Stimulated activated CD8-positive, alpha-beta memory T cell treated with anti-CD3 and anti-CD28 coated beads, Interleukin-4, amount 100 ng/mL, for 48 hours (primary cell): ENCODE measurements around the gene ZNF543.
"Not testable (repeated sequence)": the region's sequence is repeated elsewhere in the genome, so short reads cannot be mapped to it uniquely, and the experiment has no call there.

Source experiments
- DNase-seq: peaks from one replicate; pipeline ENCODE4 v3.0.0-alpha.2; 2020

Gene ZNF543

DNA sequence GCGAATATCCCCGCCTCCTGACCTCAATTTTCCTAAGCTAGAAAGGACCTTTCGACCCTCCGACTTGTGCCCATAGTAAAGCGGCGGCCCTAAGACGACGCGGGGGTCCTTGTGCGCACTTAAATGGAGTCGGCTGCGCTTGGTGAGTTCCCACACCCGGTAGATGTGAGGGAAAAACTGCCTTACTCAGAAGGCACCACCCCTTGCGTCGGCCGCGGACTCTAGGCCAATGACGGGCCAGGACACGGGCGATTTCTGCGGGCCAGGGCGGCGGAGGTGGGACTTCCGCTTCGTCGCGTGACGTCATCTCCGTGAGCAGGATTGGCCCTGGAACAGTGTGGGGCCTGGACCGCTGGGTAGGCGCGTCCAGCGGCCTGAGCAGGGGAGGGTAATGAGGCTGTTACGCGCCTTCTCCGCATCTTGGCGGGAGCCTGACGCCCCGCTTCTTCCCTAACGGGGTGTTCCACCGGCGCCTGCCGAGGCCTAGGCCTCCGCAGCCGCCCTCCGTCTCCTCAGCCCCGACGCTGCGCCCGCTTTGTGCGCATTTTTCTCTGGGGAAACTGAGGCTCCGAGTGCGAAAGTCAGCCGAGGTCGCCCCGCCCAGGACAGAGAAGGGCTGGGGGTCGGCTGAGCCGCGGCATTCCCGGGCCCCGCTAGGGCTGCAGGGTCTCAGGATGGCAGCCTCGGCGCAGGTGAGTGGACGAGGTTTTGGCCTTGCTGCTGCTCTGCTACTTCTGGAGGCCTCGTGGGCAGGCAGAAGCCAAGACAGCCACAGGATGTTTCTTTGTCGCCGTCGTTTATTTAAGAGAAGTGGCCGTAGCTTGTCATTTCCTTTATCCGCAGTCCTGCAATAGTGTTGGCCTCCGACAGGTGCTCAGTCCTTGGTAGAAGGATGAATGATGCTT lies at the start of gene ZNF543:
ZNF543 (plus strand) TSS at position 293 of the 905 bp plus-strand sequence; CDS start at position 675, 382 bp downstream.
- DNase-seq, result peak; percentile 95

DNA sequence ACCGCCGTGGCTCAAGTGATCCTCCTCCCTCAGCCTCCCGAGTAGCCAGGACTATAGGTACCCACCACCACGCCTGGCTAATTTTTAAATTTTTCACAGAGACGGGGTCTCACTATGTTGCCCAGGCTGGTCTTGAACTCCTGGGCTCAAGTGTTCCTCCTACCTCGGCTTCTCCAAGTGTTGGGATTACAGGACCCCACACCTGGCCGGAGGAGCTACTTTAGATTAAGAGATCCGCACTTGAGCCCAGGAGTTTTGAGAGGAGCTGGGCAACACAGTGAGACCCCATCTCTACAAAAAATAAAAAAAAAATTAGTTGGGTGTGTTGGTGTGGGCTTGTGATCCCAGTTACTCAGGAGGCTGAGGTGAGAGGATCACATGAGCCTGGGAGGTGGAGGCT lies 49.0 kb upstream of the ZNF543 start:
- no peak for DNase-seq

DNA sequence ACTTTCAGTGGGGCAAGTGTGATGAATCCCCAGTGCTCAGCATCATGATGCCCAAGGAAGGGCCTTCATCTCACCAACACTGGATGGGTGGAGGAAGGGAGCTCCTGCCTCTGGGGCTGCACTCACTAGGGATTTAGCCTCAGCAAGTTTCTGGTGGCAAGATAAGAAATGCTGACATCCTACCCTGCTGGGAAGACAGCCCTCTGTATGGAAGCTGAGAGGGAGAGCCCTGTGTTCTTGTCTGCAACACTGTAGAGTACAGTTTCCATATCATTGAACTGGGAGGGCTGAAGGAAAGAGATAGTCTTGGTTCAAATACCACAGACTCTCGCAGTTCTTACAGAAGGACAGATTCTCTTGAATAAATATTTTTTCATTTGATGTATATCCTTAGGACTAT lies 47.3 kb upstream of the ZNF543 start:
- DNase-seq, result no peak

DNA sequence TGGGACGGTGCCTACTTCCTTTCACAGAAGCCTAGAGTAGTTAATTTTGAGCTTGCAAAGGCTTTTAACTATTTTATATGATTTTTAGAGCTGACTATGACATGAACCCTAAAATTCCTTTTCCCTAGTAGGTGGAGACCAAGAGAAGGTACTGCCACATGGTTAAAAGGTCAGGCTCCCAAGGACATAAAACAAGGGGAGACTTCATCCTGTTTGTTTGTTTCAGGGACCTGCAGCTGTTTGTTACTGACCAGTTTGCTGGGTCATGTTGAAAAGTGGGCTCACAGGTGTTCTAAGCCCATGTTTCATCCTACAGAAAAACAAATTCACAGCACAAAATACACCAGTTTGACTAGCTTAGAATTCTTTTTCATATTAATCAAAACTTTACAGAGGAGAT lies 43.8 kb upstream of the ZNF543 start:
- DNase-seq, result no peak

DNA sequence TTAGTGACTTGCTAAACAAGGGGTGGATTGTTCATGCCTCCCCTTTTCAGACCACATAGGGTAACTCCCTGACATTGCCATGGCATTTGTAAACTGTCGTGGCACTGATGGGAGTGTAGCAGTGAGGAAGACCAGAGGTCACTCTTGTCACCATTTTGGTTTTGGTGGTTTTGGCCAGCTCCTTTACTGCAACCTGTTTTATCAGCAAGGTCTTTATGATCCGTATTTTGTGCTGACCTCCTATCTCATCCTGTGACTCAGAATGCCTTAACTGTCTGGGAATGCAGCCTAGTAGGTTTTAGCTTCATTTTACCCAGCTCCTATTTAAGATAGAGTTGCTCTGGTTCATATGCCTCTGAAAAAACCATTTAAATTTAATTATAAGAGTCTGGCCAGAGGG lies 41.8 kb upstream of the ZNF543 start:
- DNase-seq, result not testable (repeated sequence)

DNA sequence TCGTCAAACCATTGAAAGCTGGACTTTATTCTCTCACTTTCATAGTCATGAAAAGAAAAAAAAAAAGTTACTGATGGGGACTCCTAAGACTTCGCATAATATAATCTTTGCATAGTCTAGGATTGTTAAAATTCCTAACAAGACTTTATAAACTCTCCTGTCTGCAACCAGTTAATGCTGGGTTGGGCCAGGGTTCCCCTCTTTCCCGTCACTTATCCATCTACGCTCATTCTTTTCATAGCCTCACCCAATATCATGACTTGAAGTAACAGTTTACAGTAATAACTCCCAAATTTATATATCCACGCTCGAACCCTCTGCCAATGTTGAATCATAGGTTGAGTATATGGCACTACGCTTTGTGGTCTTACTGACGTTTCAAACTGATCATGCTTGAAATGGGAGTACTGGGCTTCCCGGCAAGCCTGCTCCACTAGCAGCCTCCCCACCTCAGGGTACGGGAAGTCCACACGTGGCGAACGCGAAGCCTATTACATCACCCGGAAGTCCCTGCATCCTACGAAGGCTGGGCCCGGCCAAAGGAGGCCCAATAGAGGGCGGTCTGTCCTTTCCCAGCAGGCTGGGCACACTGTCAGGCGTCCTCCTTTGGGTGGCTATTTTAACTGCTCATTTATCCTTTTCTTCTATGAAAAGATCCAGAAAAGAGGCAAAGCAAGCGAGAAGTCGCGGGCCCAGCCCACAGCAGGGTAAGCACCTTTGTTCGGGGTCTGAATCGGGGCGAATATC lies 40.7 kb upstream of the ZNF543 start:
- peak; percentile 85 for DNase-seq

DNA sequence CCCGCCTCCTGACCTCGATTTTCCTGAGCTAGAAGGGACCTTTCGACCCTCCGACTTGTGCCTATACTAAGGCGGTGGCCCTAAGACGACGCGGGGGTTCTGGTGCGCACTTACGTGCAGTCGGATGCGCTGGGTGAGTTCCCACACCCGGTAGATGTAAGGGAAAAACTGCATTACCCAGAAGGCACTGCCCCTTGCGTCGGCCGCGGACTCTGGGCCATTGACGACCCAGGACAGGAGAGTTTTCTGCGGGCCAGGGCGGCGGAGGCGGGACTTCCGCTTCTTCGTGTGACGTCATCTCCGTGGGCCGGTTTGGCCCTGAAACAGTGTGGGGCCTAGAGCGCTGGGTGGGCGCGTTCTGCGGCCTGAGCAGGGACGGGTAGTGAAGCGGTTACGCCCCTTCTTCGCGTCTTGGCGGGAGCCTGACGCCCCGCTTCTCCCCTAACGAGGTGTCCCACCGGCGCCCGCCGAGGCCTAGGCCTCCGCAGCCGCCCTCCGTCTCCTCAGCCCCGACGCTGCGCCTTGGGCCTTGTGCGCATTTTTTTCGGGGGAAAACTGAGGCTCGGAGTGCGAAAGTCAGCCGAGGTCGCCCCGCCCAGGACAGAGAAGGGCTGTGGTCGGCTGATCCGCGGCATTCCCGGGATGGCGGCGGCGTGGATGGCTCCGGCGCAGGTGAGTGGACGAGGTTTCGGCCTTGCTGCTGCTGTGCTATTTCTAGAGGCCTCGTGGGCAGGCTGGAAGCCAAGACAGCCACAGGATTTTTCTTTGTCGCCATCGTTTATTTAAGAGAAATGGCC lies 39.9 kb upstream of the ZNF543 start, which contains the start of gene ZNF460:
ZNF460 (plus strand) TSS at position 321 of the 797 bp plus-strand sequence; CDS start at position 643, 322 bp downstream.
- DNase-seq, result peak; percentile 98

DNA sequence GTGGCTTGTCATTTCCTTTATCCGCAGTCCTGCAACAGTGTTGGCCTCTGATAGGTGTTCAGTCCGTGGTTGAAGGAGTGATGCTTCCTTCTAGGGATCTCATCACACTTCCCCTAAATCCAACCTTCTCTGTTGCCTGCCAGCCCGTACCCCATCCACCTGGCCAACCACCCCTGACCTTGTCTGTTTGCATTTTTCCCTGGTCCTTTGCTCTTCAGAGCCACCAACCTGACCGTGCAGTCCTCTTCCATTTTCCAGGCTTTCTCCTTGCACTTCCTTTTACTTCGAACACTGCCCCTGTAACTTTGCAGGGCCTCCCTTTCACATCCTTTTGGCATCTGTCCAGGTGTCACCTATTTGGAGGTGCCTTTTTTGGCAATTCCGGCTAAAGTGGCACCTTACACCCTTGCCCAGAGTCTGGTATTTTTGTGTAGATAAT lies 39.3 kb upstream of the ZNF543 start:
- peak; percentile 30 for DNase-seq

DNA sequence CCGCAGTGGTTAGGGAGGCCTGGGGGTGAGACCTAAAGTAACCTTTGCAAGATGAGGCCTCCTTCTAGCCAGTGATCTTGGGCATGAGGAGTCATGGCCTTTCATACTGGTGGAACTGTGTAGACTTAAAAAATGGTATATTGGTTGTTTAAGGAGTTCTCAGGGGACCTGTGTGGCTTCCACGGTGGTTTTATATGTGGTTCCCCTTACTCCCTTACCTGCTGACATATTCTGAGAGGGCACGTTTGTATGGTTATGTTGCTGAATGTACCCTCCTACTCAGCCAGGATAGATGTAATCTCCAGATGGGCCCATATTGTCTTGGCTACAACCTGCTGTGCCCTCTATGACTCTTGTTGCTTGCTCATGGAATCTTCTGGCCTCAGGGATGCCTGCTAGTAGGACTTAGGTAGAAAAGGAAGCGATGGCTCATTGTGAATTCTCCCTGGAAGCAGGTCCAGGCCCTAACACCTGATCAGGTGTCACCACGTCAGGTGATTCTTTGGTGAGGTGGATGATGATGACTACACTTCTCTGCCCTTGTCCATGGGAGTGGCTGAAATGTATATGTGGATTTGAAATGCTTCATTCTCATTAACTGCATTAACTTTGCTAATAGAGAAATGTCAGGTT lies 38.1 kb upstream of the ZNF543 start:
- DNase-seq, result peak; percentile 45

DNA sequence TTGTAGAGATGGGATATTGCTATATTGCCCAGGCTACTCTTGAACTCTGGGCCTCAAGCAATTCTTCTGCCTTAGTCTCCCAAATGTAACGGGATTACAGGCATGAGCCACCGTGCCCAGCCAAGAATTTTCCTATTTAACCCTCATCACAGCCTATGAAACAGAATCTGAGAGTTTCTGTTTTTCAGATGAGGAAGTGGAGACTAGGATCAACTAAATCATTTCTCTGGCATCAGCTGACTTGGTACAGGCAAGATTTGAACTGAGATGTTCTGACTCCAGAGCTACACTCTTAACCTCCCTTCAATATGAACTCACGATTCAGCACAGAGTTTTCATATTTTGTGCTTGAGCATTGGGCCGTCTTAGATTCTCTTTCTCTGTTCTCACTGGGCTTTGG lies 31.9 kb upstream of the ZNF543 start:
- DNase-seq, result no peak

DNA sequence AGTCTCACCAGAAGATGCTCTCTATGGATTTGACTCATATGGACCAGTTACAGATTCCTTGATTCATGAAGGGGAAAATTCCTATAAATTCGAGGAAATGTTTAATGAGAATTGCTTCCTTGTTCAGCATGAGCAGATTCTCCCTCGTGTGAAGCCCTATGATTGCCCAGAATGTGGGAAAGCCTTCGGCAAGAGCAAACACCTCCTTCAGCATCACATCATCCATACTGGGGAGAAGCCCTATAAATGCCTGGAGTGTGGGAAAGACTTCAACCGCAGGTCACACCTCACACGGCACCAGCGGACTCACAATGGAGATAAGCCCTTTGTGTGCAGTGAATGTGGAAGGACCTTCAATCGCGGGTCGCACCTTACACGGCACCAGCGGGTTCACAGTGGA lies 29.3 kb upstream of the ZNF543 start:
- no peak for DNase-seq

DNA sequence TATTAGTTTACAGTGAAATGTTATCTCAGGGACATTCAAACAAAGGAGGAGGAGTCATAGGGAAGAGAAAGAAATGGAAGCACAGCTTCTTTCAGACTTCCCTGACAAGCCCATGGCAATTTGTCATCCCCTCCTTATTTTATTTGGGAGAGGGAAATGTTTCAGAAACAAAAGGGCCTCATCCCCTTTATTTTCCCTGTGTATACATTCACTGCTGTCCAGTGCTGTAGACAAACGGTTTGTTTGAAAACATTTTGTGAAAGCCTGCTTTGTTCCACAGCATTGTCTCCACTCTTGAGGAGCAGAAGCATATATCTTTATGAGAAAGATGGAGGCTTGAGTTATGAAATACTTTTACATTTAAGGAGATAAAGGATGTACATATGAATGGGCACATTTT lies 27.7 kb upstream of the ZNF543 start:
- DNase-seq, result no peak

DNA sequence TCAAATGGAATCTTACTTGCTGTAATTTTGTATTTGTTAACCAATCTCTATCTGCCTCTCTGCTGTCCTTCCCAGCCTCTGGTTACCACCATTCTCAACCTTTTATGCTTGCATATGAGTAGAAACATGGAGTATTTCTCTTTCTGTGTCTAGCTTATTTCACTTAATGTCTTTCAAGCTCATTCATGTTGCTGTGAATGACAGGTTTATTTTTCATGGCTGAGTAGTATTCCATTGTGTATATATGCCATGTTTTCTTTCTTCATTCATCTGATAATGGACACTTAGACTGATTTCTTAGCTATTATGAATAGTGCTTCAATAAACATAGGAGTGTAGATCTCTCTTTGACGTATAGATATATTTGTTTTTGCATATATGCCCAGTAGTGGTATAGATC lies 26.6 kb upstream of the ZNF543 start:
- no peak for DNase-seq

DNA sequence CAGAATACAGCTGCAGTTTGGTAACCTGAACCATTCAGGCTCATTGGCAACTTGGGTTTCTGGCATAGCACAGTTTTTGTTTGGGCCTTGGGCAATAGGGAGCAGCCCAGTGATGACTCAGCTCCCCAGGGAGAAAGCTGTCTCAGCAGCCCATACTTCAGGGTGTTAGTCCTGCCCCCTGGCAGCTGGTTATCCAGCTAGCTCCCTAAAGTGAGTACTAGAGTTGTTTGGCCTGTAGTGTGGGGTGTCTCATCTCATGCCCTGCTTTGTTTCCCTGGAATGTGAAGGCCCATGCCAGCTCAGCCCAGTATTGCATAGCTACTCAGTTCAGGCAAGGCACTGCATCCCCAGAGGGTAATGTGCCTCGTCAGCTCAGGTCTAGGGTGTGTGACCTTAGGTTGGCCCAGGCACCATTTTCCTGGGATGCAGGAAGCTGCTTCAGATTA lies 18.2 kb upstream of the ZNF543 start:
- no peak for DNase-seq

DNA sequence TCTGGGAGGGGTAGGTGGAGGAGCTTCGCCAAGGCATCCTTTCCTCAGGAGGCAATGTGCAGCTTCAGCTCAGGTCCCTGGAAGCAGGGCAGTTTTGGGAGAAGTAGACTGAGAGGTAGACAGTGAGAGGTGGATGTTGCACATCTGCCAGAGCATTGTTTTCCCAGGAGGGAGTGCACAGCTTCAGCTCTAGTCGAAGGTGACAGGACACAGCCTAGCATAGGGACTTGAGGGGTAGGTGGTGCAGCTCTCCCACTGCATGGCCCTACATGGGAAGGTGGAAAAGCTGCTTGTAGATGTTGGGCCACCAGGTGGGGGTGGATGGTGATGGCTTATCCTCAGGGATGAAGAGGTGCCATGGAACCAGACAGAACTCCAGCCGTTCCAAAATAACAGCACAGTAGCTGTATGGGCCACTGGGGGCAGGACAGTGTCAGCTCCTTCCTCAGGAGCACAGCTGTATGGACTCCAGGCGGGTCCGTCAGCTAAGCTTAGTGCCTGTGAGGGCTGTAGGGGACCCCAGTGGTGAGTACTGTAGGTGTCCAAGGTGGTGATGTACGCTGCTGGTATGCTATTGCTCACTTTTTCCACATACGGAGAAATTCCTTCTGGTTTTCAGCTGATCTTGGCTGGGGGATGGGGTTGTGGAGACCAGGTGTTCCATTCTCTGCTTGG lies 17.4 kb upstream of the ZNF543 start:
- no peak for DNase-seq

DNA sequence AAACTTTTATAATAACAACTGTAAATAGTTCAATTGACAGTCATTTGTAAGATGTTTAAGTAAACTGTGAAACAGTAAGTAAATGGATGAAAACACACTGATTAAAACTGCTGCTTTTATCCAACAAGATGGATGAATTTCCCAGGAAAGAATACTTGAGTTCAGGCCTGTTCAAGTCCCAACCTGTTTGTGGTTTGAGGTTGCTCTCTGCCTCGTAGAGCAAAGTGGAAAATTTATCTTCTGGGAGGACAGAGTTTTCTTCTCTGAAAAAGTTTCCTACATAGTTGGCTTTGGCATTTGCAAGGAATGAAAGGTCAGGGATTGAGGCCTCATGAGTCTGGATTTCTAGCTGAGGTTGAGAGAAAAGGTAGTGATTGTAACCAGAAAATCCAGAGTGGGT lies 15.2 kb upstream of the ZNF543 start:
- DNase-seq, result no peak

DNA sequence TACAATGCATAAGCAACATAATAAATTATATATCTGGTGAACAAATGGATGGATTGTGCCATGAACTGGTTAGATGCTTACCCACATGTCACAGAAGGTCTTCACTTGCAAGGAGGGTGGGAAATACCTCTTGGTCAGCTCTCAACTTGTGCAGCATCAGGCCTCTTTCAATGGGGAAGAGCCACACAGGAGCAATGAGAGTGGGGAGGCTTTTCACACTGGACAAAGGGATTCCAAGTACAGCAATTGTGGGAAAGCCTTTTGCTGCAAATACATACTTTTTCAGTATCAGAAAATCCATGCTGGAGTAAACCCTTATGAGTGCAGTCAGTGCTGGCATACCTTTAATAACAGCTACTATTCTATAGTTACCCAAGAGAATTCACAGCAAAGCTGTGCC lies 11.8 kb upstream of the ZNF543 start:
- DNase-seq, result no peak

DNA sequence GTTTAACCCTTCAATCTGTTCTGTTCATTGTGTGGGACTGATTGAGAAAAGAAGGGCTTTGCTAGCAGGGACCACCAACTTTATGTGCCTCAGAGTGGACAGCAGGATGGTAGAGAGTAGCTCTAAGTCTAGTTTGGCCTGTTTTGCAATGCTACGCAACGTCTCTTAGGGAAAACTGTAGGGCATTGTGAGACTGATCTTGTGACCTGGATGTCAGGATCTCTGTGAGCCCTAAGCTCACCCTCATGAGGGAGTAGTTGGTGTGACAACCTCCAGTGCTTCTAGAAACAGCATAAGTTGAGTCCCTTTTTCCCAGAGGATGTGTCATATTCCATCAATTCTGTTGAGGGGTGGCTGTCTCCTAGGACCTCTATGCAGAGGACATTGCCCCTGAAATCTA lies 9.5 kb upstream of the ZNF543 start:
- no peak for DNase-seq

DNA sequence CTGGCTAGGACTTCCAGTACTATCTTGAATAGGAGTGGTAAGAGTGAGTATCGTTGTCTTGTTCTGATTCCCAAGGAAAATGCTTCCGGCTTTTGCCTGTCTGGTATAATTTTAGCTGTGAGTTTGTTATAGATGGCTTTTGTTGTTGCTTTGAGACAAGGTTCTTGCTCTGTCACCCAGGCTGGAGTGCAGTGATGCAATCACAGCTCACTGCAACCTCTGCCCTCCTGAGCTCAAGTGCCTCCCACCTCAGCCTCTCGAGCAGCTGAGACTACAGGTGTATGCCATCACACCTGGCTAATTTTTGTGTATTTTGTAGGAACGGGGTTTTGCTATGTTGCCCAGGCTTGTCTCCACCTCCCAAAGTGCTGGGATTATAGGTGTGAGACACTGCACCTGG lies 6.1 kb upstream of the ZNF543 start:
- DNase-seq, result no peak

DNA sequence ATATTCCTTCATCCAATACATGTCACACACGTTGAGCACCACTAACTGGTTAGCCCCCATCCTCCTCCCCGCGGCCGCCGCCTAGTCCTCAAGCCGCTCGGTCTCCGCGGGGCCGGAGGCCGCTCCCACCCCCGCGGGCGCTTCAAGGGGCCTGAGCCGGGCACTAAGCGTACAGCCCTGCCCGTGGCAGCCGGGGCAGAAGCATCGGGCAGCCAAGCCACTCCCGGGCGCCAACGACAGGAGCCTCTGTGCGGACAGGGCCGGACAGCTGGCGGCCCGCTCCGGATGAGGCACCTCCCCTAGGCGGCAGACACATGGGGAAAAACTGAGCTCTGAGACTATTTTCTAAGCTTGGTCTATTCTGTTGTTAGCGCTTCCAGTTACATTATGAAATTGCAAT lies 2.8 kb upstream of the ZNF543 start:
- DNase-seq, result no peak

DNA sequence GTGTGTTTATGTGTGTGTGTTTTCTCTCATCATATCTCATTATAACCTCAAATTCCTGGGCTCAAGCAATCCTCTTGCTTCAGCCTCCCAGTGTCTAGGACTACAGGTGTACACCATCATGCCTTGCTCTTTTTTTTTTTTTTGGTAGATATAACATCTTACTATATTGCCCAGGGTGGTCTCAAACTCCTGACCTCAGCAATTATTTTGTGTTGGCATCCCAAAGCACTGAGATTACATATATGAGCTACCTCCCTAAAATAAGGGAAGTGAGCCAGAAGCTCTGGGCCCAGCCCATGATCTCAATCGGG lies 448 bp upstream of the ZNF543 start:
- no peak for DNase-seq

DNA sequence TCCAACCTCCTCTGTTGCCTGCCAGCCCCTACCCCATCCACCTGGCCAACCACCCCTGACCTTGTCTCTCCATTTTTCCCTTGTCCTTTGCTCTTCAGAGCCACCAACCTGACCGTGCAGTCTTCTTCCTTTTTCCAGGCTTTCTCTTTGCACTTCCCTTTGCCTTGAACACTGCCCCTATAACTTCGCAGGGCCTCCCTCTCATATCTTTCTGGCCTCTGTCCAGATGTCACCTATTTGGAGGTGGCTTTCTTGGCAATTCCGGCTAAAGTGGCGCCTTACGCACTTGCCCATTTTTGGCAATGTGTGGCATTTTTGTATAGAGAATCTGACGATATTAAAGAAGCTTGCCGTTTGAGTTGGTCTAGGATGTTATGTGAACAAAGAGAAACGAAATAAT lies 844 bp downstream of the ZNF543 start:
- no peak for DNase-seq
